Right lobe of liver (tissue), 4 donors: ENCODE results near the gene ARHGEF16.

Experiments used
- POLR2A ChIP-seq: fragments of 450-650 bp; IDR thresholded peaks from one replicate; pipeline ENCODE4 v1.6.1; 2017; ENCODE audit warnings: antibody characterized with exemption, mild to moderate bottlenecking
- TF ChIP-seq, protein P1 (sequence below), 4 donors: fragments of 200-600 bp in 3 of 4; fragments of 450-650 bp in 1 of 4; IDR thresholded peaks; one replicate each; pipeline versions ENCODE4 v1.5.1 to v1.8.0; 2016 to 2022; ENCODE audit warnings: antibody characterized with exemption in 4 of 4, mild to moderate bottlenecking in 2 of 4
- donor health status: DM: no; HTN: no; CAD: no.
- donor health status: DM: no; HTN: no; CAD: no.
- donor health status: DM: no; HTN: yes; CAD: no.

DNA sequence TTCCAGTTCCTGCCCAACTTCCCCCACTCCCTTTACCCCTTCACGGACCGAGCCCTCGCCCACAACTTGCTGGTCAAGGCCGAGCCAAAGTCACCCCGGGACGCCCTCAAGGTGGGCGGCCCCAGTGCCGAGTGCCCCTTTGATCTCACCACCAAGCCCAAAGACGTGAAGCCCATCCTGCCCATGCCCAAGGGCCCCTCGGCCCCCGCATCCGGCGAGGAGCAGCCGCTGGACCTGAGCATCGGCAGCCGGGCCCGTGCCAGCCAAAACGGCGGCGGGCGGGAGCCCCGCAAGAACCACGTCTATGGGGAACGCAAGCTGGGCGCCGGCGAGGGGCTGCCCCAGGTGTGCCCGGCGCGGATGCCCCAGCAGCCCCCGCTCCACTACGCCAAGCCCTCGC, 42.1 kb upstream of the ARHGEF16 start:
- no peak for TF ChIP-seq POLR2A
- TF ChIP-seq, protein P1, sequence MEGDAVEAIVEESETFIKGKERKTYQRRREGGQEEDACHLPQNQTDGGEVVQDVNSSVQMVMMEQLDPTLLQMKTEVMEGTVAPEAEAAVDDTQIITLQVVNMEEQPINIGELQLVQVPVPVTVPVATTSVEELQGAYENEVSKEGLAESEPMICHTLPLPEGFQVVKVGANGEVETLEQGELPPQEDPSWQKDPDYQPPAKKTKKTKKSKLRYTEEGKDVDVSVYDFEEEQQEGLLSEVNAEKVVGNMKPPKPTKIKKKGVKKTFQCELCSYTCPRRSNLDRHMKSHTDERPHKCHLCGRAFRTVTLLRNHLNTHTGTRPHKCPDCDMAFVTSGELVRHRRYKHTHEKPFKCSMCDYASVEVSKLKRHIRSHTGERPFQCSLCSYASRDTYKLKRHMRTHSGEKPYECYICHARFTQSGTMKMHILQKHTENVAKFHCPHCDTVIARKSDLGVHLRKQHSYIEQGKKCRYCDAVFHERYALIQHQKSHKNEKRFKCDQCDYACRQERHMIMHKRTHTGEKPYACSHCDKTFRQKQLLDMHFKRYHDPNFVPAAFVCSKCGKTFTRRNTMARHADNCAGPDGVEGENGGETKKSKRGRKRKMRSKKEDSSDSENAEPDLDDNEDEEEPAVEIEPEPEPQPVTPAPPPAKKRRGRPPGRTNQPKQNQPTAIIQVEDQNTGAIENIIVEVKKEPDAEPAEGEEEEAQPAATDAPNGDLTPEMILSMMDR (IDR thresholded peaks at IDR 0.05) = no peak
